NCI-H2196 treated with DMSO at 0.1 percent for 48 hours (cell line): ENCODE measurements around the gene AEBP2.

Experiments
- DNase-seq: peaks from one replicate; lab custom pipeline; 2025; ENCODE audit not compliant: unreplicated experiment; lab: John Stamatoyannopoulos, UW

Gene AEBP2

GRCh38 chr12:19498099-19498498 is 58.8 kb downstream of the AEBP2 start:
- DNase-seq = no peak

DNA sequence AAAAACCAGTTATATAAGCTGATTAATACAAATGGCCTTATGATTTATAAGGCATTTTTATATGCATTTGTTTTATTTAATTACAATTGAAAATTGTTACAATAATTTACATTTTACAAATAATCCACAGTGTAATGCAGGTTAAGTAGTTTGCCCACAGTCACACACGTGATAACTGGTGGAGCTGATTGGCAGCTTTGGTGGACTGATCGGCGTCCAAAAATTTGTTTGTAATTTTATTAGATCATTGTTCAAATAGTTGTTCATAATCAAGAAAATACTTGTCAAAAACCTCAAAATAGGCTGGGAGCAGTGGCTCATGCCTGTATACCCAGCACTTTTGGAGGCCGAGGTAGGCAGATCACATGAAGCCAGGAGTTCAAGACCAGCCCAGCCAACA is 59.7 kb downstream of the AEBP2 start:
- DNase-seq = no peak

- no peak for DNase-seq
Measured at GRCh38 chr12:19506497-19506896, 67.2 kb downstream of the AEBP2 start.

- no peak for DNase-seq
Measured at GRCh38 chr12:19507823-19508222, 68.5 kb downstream of the AEBP2 start.

DNA sequence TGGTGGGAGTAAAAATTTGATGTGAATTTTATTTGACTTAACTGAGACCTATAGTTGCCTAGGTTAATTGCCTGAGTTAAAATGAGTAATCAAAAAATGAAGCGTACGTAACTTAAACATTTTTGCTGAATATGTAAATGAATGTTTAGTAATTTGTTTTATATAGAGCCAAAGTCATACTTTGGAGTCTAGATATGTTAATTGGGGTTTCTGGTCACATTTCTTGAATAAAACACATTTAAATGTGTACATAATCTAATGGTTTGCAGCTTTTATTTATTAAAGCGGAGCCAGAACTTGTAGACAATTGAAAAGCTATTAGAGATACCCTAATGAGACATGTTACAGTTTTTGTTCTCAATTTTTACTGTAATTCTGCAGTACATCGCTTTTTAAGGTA is 71.2 kb downstream of the AEBP2 start:
- no peak for DNase-seq

DNA sequence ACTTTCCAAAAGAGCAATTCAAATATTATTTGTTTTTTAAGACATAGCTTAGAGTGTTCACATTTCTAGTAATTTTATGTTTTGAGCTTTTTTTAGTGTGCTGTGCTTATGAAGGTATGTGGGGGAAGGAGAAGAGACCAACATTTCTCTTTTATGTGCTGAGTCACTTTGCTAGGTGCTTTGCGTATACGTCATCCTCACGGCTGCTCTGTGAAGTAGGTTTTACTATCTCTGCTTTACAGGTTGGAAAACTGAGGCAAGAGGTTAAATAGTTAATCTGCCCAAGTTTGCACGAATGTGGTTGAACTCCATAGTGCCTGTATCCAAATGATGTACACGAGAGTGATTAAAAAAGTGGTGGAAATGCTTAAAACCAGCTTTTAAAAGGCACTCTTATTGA is 75.9 kb downstream of the AEBP2 start:
- no peak for DNase-seq

- no peak for DNase-seq
Measured at GRCh38 chr12:19517583-19517982, 78.3 kb downstream of the AEBP2 start.

- no peak for DNase-seq
Measured at GRCh38 chr12:19518209-19518608, 78.9 kb downstream of the AEBP2 start.

DNA sequence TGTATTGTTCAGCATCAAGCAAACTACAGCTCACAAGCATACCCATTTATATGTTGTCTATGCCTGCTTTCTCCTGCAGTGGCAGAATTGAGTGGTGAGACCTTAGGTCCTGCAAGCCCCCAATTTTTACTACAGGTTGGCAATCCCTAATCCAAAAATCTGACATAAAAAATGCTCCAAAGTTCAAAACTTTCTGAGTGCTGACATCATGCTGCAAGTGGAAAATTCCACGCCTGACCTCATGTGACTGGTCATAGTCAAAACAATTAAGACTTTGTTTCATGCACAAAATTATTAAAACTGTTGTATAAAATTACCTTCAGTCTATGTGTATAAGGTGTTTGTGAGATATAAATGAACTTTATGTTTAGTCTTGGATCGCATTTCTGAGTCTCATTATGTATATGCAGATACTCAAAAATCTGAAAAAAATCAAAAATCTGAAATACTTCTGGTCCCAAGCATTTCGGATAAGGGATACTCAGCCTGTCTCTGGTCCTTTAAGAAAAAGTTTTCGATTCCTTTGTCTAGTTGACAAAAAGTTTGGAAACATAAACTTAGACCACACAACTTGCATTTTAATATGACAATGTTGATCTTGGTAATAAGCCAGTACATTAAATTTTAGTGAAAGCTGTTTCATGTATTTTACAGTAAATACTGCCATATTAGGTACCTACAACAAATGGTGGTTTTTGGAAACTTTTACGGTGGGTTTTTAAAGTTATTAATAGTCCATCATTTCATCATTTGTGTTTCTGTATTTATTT is 81.5 kb downstream of the AEBP2 start:
- DNase-seq = no peak

- DNase-seq = no peak
Measured at GRCh38 chr12:19525274-19525673, 86.0 kb downstream of the AEBP2 start.

DNA sequence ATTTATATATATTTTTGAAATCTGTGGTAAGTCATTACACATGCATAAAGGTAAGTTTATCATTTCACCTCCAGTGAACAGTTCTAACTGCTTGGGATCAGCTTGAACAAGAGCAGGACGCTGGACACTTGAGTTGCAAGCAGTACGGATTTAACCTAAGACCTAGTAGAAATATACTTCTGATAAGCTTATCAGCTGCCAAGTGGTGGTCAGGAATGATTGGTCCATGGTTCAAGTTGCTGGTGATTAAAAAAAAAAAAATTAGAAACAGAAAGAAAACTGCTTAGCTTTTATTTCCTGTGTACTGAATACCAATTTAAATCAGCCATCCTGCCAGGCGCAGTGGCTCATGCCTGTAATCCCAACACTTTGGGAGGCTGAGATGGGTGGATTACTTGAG is 88.6 kb downstream of the AEBP2 start:
- no peak for DNase-seq

DNA sequence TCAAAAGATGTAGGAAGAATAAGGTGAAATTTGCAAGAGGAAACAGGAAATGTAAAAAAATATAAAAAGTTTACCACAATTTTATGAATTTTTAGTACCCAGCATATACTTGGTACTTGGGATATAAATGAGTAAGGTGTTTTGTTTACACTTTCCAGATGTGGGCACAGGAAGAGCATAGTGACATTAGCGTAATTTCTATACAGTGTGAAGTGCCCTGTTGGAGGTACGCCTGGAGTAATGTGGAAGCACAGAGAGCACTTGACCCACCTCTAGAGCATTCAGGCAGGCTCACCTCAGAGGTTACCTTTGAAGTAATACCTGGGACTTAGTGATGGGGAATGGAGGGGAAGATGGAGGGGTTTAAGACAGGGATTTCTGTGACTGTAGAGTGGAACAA is 89.5 kb downstream of the AEBP2 start:
- no peak for DNase-seq

- DNase-seq = no peak
Measured at GRCh38 chr12:19529951-19530636, 90.8 kb downstream of the AEBP2 start.

DNA sequence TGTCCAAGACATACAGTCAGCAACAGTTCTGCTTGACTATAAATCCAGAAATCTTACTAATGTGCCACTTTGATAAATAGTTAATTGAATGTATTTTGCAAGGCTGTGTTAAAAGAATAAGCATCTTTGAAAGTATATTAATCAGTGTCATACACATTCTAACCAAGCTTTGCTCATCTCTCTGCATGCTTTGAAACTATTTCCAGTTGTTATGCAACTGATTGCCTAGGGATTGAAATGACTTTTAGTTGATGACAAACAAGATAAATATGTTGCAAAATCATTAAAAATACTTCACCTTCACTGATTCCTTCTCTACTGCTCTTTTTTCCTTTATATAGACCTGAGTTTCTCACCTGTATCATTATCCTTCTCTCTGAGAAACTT is 91.3 kb downstream of the AEBP2 start:
- no peak for DNase-seq

DNA sequence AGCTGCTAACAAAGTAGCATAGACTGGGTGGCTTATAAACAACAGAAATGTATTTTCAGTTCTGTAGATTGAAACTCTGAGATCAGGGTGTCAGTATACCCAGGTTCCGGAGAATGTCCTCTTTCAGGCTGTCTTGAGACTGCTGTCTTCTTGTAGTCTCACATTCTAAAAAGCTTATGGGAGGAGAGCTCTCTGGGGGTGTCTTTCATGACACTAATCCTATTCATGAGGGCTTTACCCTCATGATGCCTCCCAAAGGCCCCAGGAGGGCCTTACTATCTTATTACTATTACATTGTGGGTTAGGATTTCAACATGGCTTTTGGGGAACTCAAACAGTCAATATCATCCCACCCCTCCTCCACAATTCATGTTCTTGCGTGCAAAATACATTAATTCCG is 94.3 kb downstream of the AEBP2 start:
- no peak for DNase-seq

DNA sequence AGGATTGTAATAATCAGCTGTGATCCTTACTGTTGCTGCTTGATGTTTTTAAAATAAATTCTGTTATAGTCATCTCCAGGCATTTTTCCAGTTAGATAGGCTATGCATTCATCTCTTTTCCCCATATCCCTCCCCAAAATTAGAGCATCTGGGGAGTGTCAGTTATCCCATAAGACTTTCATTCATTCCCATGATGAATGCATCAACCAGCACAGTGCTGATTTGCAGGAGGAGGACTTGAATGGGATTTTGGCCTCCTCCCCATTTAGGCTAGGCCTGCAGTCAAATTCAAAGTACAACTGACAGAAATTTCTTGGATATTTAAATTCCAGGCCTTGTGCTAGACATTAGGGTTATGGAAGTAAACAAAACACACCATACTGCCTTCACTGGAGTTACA is 99.8 kb downstream of the AEBP2 start:
- DNase-seq = no peak

DNA sequence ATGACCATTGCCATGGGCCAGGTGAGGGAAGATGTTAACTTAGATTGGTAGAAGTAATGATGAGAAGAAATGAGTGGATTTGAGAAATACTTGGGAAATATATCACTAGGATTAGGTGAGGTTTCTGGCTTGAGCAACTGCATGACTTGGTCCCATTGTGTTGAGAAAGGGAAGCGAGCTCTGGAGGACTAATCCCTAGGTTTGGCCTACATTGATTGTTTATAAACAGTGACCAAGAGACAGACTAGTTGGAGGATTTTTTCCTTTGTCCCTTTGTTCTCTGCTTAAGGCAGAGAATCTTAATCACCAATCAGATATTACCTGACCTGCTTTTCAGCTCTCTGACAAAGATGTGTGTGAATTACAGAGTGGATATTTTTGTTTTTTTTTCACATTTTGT is 100.5 kb downstream of the AEBP2 start:
- DNase-seq = no peak

GRCh38 chr12:19542606-19543005 is 103.3 kb downstream of the AEBP2 start:
- DNase-seq = no peak

GRCh38 chr12:19544353-19544752 is 105.1 kb downstream of the AEBP2 start:
- DNase-seq = no peak

DNA sequence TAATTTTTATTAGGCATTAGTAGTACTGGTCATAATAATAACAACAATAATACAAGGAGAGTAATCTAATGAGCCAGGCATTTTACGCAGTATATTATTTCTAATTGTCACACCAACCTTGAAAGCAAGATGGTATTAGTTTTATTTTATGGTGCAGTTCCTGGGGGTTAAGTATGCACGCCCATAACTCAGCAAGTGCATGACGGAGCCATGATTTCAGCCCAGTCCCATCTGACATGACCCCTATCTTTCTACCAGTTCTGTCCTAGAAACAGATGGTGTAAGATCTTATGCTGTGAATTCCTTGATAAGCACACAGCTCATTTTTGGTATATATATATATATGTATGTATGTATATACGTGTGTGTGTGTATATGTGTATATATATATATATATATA is 106.0 kb downstream of the AEBP2 start:
- no peak for DNase-seq

DNA sequence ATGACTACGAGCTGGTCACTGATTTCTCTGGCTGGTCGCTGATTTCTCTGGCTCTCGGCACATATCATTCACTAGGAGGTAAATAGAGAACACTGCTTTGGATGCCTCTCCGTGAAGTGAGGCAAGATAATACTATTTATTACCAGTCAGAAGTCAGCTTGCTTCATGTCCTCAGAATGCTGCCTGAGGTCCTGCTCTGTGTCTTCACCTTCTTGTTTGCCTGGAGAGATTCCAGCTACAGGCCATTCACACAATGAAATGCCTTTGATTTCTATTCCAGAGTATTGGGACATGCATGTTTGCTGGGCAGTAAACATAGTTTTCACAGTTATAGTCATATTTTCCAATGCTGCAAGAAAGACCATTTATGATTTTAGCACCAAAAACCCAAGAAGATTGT is 106.7 kb downstream of the AEBP2 start:
- DNase-seq = no peak

DNA sequence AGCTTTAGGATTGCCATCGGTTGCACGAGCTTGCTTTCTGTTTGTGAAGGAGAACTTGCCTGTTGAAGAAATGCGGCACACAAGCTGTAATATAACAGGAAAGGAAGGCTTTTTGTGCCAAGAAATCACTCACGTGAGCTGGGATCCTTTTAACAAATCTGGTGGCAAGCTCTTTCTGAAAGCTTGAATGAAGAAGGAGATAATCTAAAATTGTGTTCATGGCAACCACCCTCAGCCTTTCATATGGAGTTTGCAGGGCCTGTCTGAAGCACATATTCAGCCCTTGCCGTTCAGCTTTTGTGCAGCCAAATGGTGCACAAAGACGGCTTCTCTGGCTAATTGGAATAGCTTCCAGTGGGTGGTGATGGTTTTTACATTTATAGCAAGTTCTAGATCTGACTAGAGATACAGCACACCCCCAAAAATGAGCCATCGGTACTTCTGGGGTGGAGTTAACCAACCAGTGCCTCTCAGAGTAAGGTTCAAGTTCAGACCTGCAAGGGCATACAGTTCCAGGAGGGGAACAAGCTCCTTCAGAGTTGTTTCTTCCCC is 107.4 kb downstream of the AEBP2 start:
- no peak for DNase-seq

- DNase-seq = no peak
Measured at GRCh38 chr12:19547271-19547671, 108.0 kb downstream of the AEBP2 start.
